ENCODE measurements around the gene ABCC4.
"Not testable (repeated sequence)": the region's sequence is repeated elsewhere in the genome, so short reads cannot be mapped to it uniquely, and the experiment has no call there.

- not testable (repeated sequence) for TF ChIP-seq CTCF, POLR2AphosphoS5, POLR2A, EP300 (IDR thresholded peaks at IDR 0.05)
These were observed 100.8 kb downstream of the ABCC4 start for GRCh38 chr13:95200386-95200957.

Measured in suprapubic skin (tissue), 4 donors.